GM23248 (cell line): ENCODE data around the gene XXYLT1.

ENCODE experiments used
- EZH2 ChIP-seq: fragments of 200-600 bp; sonication (generic); IDR thresholded peaks from 2 replicates; pipeline ENCODE4 v1.6.1; 2018; ENCODE audit warnings: antibody characterized with exemption, mild to moderate bottlenecking; ENCODE audit not compliant: insufficient read depth, poor library complexity, severe bottlenecking
- EZH2phosphoT487 ChIP-seq: fragments of 200-600 bp; sonication (generic); IDR thresholded peaks from 2 replicates; pipeline ENCODE4 v1.6.1; 2018; ENCODE audit warnings: antibody characterized with exemption, moderate library complexity, mild to moderate bottlenecking, low read depth; ENCODE audit not compliant: insufficient read depth

DNA sequence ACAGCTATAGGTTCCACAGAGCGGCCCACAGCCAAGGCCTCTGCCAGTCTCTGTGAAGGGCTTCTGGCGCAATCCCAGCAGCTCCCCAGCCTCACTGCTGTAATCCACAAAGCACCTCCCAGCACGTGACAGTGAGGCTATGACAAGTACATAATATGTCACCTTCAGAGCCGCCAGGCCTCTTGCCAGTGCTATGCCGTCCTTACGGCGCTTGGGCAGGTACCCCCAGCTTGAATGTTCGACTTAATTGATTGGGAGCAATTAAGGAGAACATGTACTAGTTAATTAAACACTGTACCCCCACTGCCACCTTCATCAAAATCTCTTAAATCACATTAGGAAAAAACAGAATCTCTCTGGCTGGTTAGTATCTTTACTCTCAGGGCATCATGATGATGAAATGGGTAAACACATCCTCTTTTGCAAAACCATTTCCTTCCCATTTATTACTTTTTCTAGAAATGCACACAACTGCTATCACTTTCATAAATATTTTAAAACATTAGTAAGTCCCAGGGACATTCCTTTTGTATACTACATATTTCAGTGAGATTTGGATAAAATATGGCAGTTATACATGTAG, 169.9 kb downstream of the XXYLT1 start:
- no peak for TF ChIP-seq EZH2phosphoT487
- TF ChIP-seq EZH2, result no peak
